GM21619 (cell line): ENCODE data around the gene HRH3.

ENCODE experiments used
- ATAC-seq: cut with Tn5 transposase; IDR thresholded peaks from one replicate; pipeline ENCODE4 v1.9.1; 2021; ENCODE audit not compliant: unreplicated experiment

The HRH3 gene

GRCh38 chr20:62201173-62202082 lies 18.6 kb downstream of the HRH3 start:
- peak; percentile 83 for ATAC-seq

DNA sequence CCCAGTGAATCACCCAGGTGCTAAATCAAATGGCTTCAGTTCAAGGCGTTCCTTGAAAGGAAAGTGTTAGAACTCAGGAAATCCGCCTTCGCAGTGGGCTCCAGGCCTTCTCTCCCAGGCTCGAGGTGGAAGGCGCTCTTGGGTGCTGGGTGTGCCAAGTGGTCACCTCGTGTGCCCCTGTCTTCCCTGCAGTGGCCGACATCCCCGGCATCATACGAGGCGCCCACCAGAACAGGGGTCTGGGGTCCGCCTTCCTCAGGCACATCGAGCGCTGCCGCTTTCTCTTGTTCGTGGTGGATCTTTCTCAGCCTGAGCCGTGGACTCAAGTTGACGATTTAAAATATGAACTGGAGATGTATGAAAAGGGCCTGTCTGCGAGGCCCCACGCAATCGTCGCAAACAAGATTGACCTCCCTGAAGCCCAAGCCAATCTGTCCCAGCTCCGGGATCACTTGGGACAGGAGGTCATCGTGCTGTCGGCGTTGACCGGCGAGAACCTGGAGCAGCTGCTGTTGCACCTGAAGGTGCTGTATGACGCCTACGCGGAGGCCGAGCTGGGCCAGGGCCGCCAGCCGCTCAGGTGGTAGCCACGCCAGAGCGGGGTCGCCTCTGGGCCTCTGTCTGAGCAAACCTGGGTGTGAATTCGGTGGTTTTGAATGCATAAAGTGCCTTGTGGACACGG lies 19.4 kb downstream of the HRH3 start:
- ATAC-seq = no peak

DNA sequence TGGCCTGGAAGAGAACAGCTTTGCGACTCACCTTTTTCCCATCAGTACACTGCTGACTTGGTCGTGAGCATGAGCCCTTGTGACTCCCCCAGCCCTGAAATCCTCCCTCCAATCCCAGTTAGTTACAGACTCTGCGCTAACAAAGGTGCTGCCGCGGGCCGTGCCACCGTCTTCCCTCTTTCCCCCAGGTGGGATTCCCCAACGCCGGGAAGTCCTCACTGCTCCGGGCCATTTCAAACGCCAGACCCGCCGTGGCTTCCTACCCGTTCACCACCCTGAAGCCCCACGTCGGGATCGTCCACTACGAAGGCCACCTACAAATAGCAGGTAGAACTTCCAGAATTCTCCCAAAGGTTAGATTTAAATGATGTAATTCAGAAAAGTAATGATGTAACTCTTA lies 21.1 kb downstream of the HRH3 start:
- no peak for ATAC-seq

DNA sequence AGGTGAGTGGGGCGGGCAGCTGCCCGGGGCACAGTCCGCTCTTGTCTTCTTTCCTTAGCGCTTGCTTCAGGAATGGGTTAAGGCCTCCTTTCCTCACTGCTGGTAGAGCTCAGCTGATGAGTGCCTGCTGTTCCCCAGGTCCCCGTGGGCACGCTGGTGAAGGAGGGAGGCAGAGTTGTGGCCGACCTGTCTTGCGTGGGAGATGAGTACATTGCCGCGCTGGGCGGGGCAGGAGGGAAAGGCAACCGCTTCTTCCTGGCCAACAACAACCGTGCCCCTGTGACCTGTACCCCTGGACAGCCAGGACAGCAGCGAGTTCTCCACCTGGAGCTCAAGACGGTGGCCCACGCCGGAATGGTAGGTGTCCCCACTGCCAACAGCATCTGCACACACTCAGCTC lies 21.6 kb downstream of the HRH3 start:
- no peak for ATAC-seq

DNA sequence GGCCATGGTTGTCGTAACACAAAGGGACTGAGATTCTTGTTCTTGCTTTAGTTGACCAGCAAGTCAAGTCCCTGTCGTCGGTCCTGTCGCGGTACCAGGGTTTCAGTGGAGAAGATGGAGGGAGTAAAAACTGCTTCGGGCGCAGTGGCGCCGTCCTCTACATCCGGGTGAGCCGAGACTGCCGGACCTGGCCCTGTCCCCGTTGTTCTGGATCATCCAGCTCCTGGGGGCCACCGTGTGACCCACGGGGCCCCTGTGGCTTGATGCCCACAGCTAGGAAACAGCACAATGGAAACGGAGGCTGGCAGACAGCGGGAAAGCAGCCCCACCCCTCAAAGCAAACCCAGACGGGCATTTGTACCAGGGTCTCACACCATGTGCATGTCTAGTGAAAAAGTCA lies 22.3 kb downstream of the HRH3 start:
- ATAC-seq = no peak

DNA sequence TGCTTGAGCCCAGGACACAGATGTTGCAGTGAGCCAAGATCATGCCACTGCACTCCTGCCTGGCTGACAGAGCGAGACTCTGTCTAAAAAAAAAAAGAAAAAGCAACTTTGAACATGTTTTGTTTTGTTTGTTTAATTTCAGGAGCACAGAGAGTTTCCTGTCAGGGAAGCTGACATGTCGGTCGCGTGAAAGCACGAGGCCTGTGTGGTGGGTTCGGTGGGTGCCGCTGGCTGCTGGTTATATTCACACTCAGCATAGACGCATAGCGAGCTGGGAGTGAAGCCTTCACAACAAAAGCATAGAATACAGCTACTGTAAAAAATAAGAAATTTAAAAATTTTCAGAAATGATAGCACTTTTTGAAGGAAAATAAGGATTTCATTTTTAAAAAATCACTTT lies 22.8 kb downstream of the HRH3 start:
- ATAC-seq = no peak

- no peak for ATAC-seq
These were observed 23.8 kb downstream of the HRH3 start for GRCh38 chr20:62196286-62196685.

DNA sequence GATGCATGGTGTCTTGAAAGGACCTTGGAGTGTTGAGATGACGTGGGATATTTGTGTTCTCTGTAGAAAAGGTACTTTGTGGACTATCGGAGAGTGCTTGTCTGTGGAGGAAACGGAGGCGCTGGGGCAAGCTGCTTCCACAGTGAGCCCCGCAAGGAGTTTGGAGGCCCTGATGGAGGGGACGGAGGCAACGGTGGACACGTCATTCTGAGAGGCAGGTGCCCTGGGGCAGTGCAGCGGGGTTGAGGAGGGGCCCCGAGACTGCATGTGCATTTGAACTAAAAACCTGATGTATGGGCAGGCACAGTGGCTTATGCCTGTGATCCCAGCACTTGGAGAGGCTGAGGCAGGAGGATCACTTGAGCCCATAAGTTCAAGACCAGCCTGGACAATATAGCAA lies 24.3 kb downstream of the HRH3 start:
- ATAC-seq = no peak

DNA sequence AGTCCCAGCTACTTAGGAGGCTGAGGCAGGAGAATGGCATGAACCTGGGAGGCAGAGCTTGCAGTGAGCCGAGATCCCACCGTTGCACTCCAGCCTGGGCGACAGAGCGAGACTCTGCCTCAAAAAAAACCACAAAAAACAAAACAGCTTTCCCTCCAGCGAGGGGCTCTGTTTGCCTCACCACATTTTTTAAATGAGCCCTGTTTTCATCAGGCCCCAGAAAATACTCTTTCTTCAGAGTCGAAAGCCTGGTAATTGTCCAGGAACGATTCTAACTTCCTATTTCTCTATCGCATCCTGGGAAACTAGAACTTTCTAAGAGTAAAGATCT lies 25.0 kb downstream of the HRH3 start:
- ATAC-seq = no peak

DNA sequence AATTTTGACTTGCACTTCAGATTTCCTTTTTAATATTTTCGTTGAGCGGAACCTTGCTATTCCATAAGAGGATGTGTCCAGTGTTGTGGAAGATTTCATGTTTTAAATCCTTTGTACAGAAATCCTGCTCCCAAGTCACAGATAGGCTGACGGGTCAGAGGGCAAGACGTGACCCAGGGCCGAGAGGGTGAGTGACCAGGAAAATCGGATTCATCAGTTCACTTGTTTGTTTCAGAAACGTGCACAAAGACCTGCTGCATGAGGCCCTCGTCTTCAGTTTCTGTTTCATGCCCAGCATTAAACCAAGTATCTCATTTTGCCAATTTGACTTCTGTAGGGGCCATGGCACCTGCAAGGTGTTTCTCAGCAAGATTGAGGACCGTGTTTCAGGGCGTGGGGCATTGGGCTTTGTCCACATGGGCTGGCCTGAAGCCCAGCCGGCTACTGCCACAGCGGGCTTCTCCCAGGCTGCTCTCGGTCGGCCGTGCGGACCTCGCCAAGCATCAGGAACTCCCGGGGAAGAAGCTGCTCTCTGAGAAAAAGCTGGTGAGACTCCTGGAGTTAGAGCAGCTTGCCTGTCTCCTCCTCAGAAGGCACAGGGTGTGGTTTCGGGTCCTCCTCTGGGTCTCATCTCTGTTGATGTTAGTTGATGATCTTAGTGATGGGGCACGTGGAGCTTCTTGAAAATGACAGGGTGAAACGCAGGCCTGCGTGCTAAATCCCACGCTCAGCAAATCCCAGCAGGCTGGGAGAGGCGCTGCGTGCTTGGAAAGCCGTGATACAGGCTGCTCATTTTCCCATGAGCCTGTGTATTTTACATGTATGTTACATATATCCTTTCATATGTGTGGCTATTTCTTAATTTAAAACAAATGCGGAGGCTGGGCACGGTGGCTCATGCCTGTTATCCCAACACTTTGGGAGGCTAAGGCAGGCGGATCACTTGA lies 26.7 kb downstream of the HRH3 start:
- no peak for ATAC-seq

- no peak for ATAC-seq
These were observed 27.4 kb downstream of the HRH3 start for GRCh38 chr20:62192635-62193034.

GRCh38 chr20:62191781-62192559 lies 28.1 kb downstream of the HRH3 start:
- ATAC-seq = no peak

DNA sequence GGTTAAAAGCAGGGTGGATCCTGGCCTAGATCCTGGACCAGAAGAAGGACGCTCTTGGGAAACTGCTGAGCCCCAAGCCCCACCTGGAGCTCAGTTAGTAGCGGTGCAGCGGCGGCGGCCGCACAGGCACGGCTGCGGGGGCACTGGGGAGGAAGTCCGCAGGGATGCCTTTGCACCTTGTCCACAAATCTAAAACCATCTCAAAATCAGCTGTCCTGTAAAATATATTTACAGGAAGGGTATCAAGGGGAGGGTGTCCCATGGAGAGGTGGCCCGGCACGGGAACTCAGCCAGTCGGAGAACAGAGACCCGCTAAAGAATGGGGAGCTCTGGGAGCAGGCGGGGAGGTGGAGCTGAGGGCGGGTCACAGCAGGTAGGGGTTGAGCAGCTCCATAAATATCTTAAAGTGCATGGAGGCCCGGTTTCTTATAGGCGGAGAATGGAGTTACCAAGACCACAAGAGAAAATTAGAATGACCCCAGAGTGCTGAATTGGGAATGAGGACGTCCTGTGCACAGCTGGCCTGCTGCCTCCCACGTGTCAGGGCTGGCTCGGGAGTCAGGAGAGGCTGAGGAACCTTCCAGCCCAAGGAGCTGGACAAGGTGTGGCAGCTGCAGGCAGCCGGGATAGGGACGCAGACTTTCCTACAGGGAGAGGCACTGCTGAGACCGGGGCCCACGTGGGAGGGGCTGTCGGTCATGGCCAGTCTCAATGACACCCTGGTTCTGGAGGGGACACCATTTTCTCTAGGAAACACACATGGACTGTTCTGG lies 29.3 kb downstream of the HRH3 start:
- ATAC-seq = no peak

GRCh38 chr20:62186887-62187866 lies 32.9 kb downstream of the HRH3 start:
- no peak for ATAC-seq

GRCh38 chr20:62186096-62186426 lies 34.0 kb downstream of the HRH3 start:
- no peak for ATAC-seq

DNA sequence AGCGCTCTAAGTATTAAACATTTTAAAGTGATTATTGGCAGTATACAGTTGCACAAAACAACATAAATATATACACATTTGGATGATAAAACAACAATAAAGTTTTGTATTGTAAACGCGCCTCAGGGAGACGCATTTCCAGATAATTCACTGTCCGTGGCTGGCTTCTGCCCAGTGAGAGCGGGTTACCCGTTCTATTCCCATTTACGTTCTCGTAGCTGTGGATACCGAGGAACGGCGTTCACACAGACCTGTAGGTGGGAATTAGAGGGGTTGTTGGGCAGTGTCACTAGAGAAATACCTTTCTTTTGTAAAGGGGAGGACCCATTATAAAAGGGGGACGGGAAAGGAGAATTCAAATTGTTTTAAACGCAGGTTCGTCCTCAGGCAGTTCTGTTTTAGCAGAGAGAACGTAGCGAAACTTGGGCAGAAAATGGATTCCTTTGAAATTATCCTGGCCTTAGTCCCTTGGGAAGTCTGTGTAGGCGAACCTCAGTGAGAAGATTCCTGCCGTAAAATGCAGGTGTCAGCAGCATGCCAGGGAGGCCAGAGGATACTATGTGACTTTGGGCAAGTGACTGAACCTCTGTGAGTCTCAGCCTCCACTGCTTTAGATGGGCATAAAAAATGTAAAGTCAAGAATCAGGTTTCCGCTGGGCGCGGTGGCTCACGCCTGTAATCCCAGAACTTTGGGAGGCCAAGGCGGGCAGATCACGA lies 36.5 kb downstream of the HRH3 start:
- no peak for ATAC-seq

DNA sequence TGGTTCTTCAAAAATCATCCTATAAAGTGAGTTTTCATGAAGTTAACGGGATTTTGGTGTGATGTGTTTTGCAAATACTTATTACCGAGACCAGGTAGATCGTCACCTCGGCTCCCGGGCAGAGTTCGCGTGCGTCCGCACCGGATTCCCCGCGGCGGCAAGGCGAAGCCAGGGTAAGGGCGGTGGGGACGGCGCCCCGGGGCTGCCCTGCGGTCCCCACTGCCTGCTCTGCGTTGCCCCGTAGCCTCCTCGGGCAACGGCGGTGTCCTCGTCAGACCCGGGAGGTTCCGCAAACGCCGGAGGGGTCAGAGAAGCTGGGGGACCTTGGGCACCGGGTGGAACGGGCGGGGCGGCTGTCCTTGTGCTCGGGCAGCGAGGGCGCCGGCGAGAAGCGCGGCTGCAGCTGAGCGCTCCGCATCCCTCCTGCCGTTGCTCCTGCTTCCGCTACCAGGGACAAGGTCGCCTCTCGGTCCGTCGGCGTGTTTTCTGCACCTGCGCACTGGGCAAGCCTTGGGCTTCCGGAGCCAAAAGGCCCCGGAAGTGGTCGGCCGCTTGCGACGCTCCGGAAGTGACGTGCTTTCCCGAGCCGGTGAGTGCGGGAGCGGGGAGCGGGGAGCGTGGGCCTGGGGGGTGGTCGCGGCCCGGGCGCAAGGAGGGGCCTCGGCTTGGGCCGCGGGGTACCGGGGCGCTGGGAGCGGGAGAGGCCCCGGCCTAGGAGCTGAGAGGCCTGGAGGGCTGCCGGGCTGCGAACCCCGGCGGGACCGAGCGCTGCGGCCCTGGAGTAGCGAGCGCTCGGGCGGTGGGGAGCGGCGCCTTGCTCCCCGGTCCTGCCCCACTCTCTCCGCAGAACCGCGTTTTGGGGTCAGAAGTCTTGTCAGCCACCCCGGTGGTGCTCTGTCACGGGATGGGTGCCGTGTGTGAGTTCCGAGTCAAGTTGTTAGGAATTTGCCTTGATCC lies 37.3 kb downstream of the HRH3 start, which contains the start of gene MTG2:
TSS of gene MTG2 (plus strand) at position 560 of the 957 bp plus-strand sequence. CDS start 10,393 bp downstream, outside the sequence.
- ATAC-seq = peak; percentile 93
